CD4-positive, alpha-beta T cell treated with Interleukin-10 for 1 hour (primary cell): ENCODE measurements around the gene STK24.

ENCODE experiments used
- DNase-seq: peaks from one replicate; pipeline ENCODE4 v3.0.0-alpha.2; 2020

STK24 gene

DNA sequence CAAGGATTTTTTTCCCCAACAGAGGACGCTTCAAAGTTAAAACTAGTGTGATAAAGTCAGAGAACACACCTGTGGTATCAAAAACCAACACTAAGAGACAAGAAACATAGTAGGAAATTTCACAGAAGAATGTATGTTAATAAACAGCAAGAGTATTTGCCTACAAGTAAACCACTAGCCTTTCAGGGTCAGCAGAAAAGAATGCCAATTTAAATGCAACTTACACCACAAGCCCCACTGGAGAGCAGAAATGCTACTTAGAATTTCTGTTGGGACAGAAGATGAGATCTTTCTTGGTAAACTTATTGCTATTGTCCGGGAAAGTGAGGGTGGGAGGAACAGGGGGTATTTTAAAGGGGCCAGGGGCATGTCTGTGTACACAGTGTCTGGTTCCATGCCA lies 68.6 kb downstream of the STK24 start:
- no peak for DNase-seq

DNA sequence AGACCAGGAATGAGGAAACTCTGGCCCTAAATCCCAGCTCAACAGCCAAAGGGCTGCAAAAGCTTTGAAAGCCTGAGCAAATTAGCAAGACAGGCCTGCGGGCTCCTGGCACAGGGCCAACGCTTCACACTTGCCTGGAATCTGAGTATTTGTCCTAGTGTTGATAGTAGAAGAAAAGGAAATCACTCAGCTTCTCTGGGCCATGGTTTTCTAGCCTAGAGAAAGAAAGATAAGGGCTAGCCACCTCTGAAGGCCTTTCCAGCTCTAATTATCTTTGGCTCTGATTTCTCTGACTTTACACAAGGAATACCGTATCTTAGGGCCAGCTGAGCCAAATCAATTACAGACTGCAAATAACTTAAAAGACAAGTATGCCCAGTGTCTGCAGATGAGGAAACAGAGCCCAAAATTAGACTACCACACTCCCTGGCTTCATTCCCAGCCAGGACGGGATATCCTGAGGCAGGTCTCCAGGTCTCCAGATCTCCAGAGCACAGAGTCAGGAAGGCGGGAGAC lies 69.6 kb downstream of the STK24 start:
- no peak for DNase-seq

DNA sequence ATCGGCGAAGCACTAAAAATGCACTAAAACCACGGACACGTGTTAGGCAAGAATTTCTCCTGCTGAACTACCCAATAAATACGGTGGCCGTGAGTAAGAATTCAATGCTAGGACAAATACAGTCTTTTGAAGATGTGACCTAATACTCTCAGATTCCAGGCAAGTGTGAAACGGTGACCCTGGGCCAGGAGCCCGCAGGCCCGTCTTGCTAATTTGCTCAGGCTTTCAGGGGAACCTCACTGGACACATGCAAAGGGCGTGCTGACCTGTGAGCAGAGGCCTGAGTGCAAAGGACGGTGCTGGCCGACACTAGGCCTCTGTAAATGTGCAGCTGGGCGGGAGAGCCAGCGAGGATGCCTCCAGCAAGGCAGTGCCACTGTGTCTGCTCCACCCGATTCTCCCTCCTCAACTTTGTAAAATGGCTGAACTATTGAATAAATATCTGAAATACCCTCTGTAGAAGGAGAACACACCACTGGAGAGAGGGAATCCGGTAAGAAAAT lies 70.1 kb downstream of the STK24 start:
- no peak for DNase-seq

DNA sequence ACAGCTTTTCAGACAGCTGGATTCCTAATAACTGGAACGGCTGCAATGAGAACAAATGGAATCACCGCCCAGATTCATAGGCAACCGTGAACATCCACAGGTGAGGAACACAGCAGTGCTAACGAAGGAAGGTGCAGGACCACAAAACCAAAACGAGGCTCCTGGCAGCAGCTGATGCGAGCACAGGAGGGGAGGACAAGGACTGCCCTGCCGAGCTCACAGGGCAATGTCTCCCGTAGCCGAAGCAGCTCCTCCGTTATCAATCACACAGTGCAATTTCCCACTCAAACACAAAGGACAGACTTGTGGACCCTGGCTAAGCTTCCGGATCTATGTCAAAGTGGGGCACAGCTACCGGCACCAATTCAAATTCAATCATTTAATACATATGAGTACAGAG lies 70.6 kb downstream of the STK24 start:
- DNase-seq: no peak

DNA sequence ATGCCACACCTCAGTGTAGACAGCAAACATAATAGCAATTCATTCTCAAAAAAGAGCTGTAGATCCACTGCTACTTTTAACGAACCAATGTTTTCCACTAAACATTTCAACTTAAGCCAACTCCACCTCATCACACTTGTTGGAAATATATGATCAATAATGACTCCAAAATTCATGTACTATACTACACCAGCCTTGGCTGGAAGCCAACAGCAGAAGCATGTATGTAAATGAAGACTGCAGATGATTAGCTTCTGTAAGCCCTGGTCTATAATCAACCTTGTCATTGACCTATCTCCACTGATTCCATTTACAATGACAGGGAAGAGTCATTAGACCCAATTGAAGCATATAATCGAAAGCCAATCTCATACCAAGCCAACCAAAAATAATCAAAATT lies 71.7 kb downstream of the STK24 start:
- DNase-seq: no peak

DNA sequence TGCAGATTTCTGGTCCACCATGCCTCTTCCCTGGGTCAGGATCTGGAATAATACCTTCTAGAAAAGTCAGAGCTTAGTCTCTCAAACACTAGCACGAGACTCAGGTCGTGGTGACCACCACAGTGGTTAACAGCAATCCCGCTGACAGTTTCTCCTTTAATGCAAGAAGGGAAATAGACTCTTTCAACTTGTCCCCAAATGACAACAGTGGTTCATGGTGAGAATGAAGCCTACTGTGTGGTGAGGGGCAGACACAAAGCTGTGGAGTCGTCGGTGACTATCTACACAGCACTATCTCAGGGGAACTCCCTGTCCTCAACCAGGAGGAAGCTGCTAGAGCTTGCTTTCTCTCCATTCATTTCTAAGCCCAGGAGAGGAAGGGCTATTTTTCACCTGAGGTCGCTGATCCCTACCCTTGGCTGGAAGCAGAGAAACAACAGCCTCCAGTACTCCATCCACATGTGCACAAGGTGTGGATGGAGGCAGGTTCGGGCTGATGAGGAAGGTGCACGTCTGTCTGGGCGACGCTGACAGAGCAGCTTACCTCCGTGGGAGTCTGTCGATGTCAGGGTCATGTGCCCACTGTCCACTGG lies 72.4 kb downstream of the STK24 start:
- peak; percentile 38 for DNase-seq

DNA sequence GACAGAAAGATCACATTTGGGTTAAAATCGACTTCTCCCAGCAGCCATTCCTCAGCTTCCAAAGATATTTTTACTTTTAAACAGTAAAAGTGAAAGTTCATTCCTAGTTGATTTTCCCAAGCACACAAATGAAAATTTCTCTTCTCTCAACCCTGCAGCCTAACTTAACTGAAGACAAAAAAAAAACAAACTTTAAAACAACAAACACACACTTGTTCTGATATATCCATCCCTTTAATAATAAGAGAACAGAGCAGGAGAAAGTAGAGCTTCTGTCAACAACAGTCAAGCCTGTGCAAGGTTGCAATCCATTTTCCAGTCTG lies 72.9 kb downstream of the STK24 start:
- DNase-seq: no peak

DNA sequence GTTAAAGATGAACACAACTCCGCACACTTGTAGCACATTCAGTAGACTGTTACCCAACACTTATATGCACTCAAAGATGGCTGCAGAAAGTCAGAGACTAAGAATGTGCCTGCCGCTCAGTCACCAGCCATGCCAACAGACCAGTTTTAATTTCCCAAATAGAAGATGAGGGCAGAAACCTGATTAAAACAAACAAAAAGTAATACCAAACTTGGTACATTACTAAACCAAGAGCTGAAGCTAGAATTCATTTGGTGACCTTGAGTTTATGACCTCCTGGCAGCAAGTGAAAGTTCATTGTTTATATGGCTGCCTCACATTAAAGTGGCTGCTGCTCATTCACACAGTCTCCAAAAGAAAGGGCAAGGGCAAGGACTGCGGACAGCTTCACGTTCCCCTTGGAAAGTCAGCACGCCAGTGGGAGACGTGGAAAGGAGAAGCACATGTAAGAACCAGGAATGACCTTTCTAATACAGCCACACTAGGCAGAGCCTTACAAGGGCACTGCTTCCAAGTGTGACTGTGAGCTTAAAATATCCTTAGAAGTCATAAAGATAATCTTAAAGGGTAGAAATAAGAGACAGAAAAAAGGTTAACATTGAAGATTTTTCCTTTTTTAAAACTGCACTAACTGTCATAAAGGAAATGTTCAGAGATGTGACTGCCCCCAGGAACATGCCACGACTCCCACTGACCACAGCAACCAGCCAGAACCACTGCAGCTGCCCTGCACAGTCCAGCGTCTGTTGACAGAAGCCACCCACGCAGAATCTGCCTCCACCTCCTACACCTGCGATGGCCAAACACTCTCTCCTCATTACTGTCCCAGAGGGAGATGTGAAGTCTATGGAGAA lies 73.5 kb downstream of the STK24 start:
- no peak for DNase-seq

DNA sequence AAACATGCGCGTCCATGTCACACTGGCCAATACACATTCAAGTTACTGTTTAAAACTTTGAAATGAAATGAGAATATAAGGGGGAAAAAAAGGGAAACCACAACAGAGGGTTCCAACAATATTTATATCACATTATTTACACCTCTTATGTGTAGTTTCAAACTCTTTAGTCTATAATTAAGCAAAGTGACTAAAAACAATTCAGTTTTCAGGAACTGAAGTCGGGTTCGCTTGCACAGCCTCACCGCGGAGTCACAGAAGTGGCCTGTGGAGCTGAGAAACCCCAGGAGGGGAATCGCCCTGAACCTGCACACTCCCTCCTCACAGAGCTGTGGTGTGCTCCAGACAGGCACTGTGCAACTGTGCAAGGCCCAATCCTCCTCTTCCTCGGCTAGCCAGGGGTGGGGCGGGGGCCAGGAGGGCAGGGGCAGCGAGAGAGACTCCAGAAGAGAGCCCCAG lies 75.9 kb downstream of the STK24 start:
- no peak for DNase-seq

DNA sequence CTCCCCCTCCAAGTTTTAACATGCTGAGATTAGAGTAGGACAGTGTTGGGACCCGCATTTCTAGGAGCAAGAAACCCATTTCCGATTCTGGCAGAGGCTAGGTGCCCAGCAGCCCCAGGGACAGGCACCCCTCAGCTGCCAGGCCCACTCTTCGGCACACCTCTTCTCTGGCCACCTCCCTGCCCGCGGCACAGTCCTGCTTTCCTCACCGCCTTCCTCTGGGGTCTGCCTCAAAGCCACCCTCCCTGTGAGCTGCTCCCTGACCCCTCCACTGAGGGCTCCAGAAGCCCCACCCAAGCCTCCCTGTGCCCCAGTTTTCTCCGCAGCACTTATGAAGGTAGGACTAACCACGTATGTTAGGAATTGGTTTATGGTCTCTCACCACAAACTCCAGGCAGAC lies 79.9 kb downstream of the STK24 start:
- DNase-seq: no peak

DNA sequence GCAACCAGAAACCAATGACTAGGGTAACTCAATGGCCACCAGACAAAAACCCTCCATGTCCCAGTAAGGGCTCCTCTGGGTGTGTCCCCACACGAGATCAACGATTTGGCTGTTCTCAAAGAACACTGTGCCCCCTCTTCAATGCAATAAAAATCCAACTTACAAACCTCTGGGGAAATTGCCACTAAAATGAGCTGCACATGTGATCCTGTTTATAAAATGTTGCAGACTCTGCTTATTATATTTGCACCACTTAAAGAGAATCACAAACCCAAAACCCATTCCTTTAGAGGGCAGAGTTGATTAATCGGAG lies 80.5 kb downstream of the STK24 start:
- no peak for DNase-seq

DNA sequence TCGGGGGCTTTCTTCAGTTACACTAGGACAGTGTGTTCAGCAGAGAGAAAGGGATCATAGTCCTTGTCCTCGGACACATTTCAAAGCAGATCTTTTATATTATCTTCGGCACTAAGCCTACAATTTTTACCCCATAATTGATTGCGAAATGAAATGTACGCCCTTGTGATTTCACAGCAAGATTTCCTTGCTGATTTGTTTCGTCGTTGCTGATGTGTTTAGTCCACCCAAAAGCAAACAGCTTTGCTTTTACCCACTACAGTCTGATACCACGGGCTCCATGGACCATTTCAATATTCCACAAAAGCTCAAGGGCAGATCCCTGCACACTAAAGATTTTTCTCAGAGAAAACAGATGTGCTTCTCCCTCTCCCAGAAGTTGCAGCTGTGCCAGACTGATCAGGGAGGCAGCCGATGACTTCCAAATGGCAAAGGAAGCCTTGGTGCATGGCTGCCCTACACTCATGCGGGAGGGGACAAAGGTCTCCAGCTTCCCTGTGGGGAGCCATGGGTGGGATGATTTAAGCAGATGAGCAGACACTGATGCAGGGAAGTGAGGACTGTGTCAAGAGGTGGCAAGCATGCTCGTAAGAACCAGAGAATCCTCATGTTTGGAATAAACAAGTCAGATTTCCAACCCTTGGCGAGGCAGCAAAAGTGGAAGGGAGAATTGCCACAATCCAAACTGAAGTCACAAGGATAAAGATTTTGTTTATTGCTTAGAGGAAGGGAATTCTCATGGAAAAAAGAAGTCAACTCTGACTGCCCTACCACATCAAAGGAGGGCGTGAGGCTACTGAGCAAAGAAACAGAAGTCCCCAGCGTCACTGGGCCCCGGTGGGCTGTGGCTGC lies 81.1 kb downstream of the STK24 start:
- no peak for DNase-seq

DNA sequence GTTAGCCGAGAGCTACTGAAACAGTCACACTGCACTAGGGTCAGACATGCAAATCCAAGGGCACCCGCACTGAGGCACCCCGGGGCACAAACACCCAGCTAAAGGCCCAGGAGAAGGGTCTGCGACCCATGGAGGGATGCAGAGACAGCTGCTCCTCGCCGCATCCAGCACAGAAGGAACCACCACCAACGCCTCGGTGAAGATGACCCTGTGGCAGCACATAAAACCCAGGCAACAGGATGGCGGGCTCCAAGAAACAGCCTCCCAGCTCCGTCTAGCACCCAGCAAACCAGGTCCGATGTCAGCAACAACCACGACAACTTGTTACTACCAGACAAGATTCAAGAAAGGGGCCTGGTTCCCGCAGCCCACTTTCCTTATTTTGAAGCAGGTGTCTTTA lies 82.1 kb downstream of the STK24 start:
- DNase-seq: no peak

DNA sequence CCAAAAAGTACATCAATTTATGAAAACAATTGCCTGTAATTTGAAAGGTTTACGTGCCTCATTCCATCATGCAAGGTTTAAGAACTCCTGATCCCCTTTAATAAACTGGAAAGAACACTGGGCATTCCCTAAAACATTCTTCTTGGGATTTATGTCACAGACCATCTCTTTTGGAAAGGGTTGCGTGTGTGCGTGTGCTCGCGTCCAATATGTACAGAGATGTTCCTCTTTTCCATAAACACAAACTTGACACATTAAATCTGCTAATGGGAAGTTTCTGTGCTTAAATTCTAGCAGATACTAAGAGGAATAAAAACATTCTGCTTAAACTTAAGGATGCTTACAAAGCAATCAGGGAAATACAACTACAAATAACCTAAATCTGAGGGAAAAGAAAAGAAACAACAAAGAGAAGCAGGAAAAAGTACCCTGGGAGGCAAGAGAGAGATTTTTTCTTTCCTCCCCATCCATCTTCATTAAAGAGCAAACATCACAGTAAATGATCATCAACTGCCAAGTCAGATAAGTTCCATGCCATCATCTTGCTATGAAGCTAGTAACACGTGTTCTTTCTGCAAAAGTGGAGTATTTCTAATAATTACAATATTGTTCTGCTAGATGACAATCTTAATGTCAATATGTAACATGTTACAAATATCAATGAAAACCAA lies 83.7 kb downstream of the STK24 start:
- no peak for DNase-seq

DNA sequence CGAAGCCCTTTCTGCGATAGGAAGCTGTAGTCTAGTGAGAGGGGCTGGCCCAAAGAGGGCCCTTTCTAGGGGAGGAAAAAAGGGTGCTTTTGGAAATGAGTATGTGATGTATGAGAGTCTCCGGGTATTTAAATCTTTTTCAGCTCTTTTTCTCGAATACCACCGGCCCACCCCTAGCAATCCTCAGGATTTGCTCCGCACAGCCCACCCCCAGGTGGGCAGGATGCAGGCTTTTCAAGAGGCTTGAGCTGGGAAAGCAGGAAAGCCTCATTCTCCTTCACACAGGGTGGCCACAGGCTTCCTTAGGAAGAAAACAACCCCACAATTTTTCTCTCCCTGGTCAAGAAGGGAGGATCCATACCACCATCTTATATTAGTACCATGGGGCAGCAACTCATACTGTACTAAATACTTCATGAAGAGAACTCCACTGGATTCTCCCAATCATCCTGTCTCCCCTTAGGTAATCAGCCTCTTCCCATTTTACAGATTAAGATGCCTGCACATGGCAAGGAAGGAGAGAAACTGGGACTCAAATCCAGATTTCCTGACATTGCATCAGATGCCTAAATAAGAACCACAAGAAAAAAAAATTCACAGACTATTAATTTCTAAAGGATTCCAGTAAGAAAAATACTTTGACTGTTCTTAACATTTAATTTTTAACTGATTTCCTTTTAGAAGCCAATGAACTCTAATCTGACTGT lies 84.4 kb downstream of the STK24 start:
- DNase-seq: no peak

DNA sequence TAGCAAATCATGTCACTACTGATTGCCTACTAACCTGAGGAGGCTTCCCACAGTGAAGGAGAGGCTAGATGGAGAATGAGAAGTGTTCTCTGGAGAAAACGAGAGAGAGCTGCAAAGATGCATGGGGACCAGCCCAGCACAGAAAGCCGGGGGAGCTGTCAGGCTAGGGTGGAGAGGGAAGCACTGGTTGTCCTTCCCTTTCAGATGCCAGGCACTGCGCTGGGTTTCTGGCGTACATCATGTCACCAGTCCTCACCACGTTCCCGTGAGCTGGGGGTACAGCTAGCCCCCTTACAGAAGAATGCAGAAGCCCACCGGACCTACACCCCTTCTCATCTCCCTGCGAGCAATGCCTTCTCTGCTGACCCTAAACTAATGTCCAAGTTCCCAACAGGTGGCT lies 86.0 kb downstream of the STK24 start:
- no peak for DNase-seq

DNA sequence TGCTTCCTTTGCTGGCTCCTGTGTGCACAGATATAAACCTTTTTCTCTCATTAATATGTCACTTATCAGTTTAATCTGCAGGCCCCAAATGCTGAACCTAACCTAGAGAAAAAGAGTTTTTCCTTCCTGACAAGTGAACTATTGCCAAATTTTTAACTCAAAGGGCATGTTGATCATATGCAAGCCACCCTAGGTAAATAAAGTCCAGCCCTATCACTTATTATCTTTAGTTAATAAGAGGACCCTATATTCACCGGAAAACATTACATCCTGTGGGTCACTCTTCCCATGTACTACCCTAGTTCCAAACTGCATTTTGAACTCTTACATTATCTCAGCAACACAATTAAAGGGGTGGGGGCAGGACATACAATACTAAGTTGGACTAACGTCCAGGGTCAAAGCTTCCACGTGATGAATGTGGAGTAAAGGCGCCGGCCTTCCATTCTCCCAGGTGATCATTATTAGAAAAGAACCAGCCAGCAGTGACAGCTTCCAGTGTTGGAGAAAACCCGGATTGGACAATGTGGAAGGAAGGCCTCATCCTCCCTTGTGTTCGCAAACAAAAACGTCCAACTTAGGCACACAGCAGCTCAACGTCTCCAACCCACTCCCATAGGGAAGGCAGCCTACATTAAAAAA lies 86.6 kb downstream of the STK24 start:
- DNase-seq: no peak

DNA sequence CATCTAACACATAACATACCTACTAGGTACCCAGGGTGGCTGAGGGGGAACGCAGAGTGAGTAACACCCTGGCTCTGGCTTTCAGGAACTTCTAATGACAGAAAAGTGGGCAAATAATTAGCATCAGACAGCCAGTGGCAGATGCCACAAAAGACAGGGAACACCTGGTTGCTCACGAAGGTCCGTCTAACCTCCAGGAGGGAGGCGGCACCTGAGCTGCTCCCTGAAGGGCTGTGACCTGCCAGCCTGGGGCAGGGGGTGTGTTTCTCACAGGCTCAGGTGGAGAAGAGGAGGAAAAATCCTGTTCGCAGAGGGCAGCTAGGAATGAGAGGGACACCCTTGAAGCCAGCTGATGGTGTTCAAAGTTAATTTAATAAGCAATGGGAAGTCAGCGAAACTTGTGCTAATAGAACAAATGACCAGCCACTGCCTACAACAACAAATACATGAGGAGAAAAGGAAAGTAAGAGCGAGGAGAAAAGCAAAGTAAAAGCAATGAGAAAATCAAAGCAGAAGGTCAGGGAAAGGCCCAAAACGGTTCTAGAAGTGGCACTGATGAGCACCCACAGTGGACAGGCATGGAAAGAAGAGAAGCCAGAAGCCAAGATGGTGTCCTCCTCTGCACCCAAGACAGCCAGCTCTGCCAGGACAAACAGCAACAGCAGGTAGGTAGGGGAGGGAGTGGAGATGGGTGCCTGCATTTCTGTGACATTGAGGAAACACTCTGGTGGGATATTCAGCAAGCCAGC lies 87.3 kb downstream of the STK24 start:
- no peak for DNase-seq

DNA sequence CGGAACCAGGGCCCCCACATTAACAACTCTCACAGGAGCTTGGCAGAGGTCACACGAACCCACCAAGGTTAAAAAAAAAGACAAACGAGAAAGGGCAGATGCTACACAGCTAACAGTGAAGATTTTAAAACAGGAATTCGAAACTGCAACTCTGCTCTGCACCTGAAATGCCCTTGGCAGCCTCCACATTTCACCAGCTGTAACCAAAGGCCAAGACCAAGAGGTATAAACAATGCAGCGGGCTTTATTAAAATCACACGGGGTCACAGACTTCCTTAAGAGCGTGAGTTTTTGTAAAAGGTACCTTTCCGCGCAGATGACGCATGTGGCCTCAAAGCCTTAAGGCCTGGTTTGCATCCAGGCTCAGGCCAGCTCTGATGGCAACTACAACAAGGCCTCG lies 88.2 kb downstream of the STK24 start:
- DNase-seq: no peak

DNA sequence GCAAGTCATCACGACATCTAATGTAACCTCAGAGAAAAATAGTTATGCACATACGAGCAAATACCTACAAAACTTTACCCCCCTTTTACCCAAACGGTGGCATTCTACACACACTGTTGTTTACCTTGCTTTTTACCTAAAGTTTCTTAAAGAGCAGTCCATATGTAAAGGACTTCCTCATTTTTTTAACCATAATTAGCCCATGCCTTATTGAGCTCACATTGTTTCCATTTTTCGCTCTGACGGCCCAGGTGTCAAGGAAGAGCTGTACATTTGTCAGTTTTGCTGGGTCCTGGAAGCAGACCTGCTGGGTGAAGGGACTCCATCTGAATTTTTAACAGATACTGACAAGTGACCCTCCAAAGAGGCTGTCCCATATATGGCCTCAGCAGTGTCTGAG lies 89.4 kb downstream of the STK24 start:
- DNase-seq: no peak

DNA sequence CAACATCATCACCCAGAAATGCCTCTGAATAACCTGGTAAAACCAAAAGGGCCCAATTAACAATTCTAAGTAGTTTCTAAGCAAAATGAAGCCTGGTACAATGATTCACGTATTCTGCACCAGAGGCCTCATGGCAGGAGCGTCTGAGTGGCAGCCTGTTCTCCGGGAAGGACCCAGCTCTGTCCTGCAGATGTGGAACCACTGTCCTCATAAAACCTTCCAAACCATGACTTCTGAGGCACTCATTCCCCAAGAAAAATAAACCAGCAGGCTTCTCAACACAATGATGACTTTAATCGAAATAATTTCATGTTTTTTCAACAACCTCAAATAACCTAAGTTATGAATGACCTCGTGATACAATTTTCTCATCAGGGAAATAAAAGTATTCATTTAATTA lies 89.9 kb downstream of the STK24 start:
- no peak for DNase-seq
